ENCODE data around the gene PEX12. TPM values are rescaled to one million over a fixed set of nuclear protein-coding genes. Genes with fewer than 3 reads are reported as not detected.

PEX12 gene
- total RNA-seq, 2 donors from 2014 or later, result 4.0 to 4.8 TPM

- no peak overlapping the region for H3K4me3 ChIP-seq (ENCODE audit: low read length)
- H3K36me3 ChIP-seq (ENCODE audit: control insufficient read depth, insufficient read depth, low read length), result no peaks in the 10 kb centered on the region
- DNase-seq, result no peak
- WGBS, 2 experiments (ENCODE audit: insufficient coverage in 1 of 2, insufficient read length in 1 of 2), result 84 to 92% methylated on average over 4 to 5 of the region's 5 CpGs
- no peak overlapping the region for H3K9ac ChIP-seq (ENCODE audit: extremely low read depth, low read length, poor library complexity, severe bottlenecking)
- peaks cover 5% of the 10 kb centered on the region for H3K27me3 ChIP-seq (ENCODE audit: control insufficient read depth, insufficient read depth, low read length, poor library complexity, severe bottlenecking)
- peaks cover 1% of the 10 kb centered on the region for H3K4me1 Mint-ChIP-seq
- no peaks in the 10 kb centered on the region for H3K4me1 ChIP-seq (ENCODE audit: control insufficient read depth, insufficient read depth, low read length)
- no peaks in the 10 kb centered on the region for H3K9me3 ChIP-seq (ENCODE audit: control insufficient read depth, low read length)
- H3K36me3 Mint-ChIP-seq (ENCODE audit: low read depth), result no peaks in the 10 kb centered on the region
- H3K27ac ChIP-seq (ENCODE audit: low read depth, low read length), result no peak overlapping the region
- H3K27ac Mint-ChIP-seq, result no peak overlapping the region
- no peak for TF ChIP-seq CTCF (conservative IDR thresholded peaks at IDR 0.05)
- no peaks in the 10 kb centered on the region for H3K9me3 Mint-ChIP-seq
- H3K4me3 Mint-ChIP-seq, result no peak overlapping the region
- peaks cover 20% of the 10 kb centered on the region for H3K27me3 Mint-ChIP-seq (ENCODE audit: insufficient read depth)
Measured at GRCh38 chr17:35554668-35555067, 23.7 kb downstream of the PEX12 start.

GRCh38 chr17:35553310-35553709 is 25.1 kb downstream of the PEX12 start:
- DNase-seq, result no peak
- H3K9me3 Mint-ChIP-seq, result no peaks in the 10 kb centered on the region
- Histone ChIP-seq H3K4me3 (ENCODE audit: low read length) (no peak overlapping the region), H3K36me3 (ENCODE audit: control insufficient read depth, insufficient read depth, low read length) (no peaks in the 10 kb centered on the region), H3K9ac (ENCODE audit: extremely low read depth, low read length, poor library complexity, severe bottlenecking) (no peak overlapping the region), H3K27ac (ENCODE audit: low read depth, low read length) (no peak overlapping the region), H3K9me3 (ENCODE audit: control insufficient read depth, low read length) (no peaks in the 10 kb centered on the region), H3K27me3 (ENCODE audit: control insufficient read depth, insufficient read depth, low read length, poor library complexity, severe bottlenecking) (peaks cover 12% of the 10 kb centered on the region), H3K4me1 (ENCODE audit: control insufficient read depth, insufficient read depth, low read length) (no peaks in the 10 kb centered on the region)
- no peak for TF ChIP-seq CTCF (conservative IDR thresholded peaks at IDR 0.05)
- H3K27ac Mint-ChIP-seq, result no peak overlapping the region
- 83 to 96% methylated on average over 1 to 4 of the region's 4 CpGs for WGBS, 2 experiments (ENCODE audit: insufficient coverage in 1 of 2, insufficient read length in 1 of 2)
- H3K27me3 Mint-ChIP-seq (ENCODE audit: insufficient read depth), result peaks cover 21% of the 10 kb centered on the region
- H3K4me1 Mint-ChIP-seq, result peaks cover 3% of the 10 kb centered on the region
- H3K4me3 Mint-ChIP-seq, result no peak overlapping the region
- H3K36me3 Mint-ChIP-seq (ENCODE audit: low read depth), result no peaks in the 10 kb centered on the region

GRCh38 chr17:35548978-35549377 is 29.4 kb downstream of the PEX12 start:
- H3K36me3 Mint-ChIP-seq (ENCODE audit: low read depth), result no peaks in the 10 kb centered on the region
- H3K27ac Mint-ChIP-seq, result no peak overlapping the region
- H3K9me3 Mint-ChIP-seq, result no peaks in the 10 kb centered on the region
- H3K27me3 Mint-ChIP-seq (ENCODE audit: insufficient read depth), result peaks cover 36% of the 10 kb centered on the region
- peaks cover 2% of the 10 kb centered on the region for H3K4me1 Mint-ChIP-seq
- Histone ChIP-seq H3K27ac (ENCODE audit: low read depth, low read length) (no peak overlapping the region), H3K9me3 (ENCODE audit: control insufficient read depth, low read length) (no peaks in the 10 kb centered on the region), H3K4me3 (ENCODE audit: low read length) (no peak overlapping the region), H3K9ac (ENCODE audit: extremely low read depth, low read length, poor library complexity, severe bottlenecking) (no peak overlapping the region), H3K4me1 (ENCODE audit: control insufficient read depth, insufficient read depth, low read length) (no peaks in the 10 kb centered on the region), H3K36me3 (ENCODE audit: control insufficient read depth, insufficient read depth, low read length) (no peaks in the 10 kb centered on the region), H3K27me3 (ENCODE audit: control insufficient read depth, insufficient read depth, low read length, poor library complexity, severe bottlenecking) (peaks cover 32% of the 10 kb centered on the region)
- no peak for TF ChIP-seq CTCF (conservative IDR thresholded peaks at IDR 0.05)
- 83 to 100% methylated on average over 1 of the region's 1 CpG for WGBS, 2 experiments (ENCODE audit: insufficient coverage in 1 of 2, insufficient read length in 1 of 2)
- DNase-seq, result no peak
- H3K4me3 Mint-ChIP-seq, result no peak overlapping the region
